CD4-positive, alpha-beta T cell treated with Interleukin-1 beta for 1 hour (primary cell): ENCODE results near the gene MYO1C.
"Not testable (repeated sequence)": the region's sequence is repeated elsewhere in the genome, so short reads cannot be mapped to it uniquely, and the experiment has no call there.

ENCODE experiments used
- DNase-seq, 2 donors: peaks; one replicate each; pipeline ENCODE4 v3.0.0-alpha.2; 2020 to 2022

The MYO1C gene

GRCh38 chr17:1492249-1493206 lies at the start of gene MYO1C:
MYO1C (minus strand) TSS chr17:1492686; CDS start chr17:1492487, 199 bp downstream.
- no peak for DNase-seq

GRCh38 chr17:1541367-1541904 lies 49.0 kb upstream of the MYO1C start:
- no peak for DNase-seq

GRCh38 chr17:1539811-1540210 lies 47.3 kb upstream of the MYO1C start:
- DNase-seq: no peak

- DNase-seq: no peak
Observed at GRCh38 chr17:1535737-1536136, 43.3 kb upstream of the MYO1C start.

- no peak for DNase-seq
Observed at GRCh38 chr17:1533661-1534325, 41.3 kb upstream of the MYO1C start.

GRCh38 chr17:1532836-1533602 lies 40.5 kb upstream of the MYO1C start:
- peak; percentile 51 to 56 for DNase-seq

GRCh38 chr17:1529863-1530262 lies 37.4 kb upstream of the MYO1C start:
- no peak for DNase-seq

GRCh38 chr17:1526876-1527275 lies 34.4 kb upstream of the MYO1C start:
- peak; percentile 35 to 59 for DNase-seq

- no peak for DNase-seq
Observed at GRCh38 chr17:1522626-1523025, 30.1 kb upstream of the MYO1C start.

GRCh38 chr17:1521086-1521640 lies 28.7 kb upstream of the MYO1C start:
- DNase-seq: no peak

GRCh38 chr17:1519678-1520077 lies 27.2 kb upstream of the MYO1C start:
- DNase-seq: no peak

- DNase-seq: no peak
Observed at GRCh38 chr17:1518410-1518809, 25.9 kb upstream of the MYO1C start.

- DNase-seq: peak; percentile 98 to 99
Observed at GRCh38 chr17:1516388-1517161, 24.1 kb upstream of the MYO1C start, which contains the start of gene INPP5K. INPP5K (minus strand) TSS chr17:1516612; CDS start chr17:1516499, 113 bp downstream.

GRCh38 chr17:1515640-1516387 lies 23.3 kb upstream of the MYO1C start:
- DNase-seq: peak; percentile 70 to 73

GRCh38 chr17:1512351-1512750 lies 19.9 kb upstream of the MYO1C start:
- DNase-seq: no peak

- no peak for DNase-seq
Observed at GRCh38 chr17:1511756-1512321, 19.4 kb upstream of the MYO1C start.

- DNase-seq: no peak
Observed at GRCh38 chr17:1511290-1511689, 18.8 kb upstream of the MYO1C start.

GRCh38 chr17:1509290-1509881 lies 16.9 kb upstream of the MYO1C start:
- no peak for DNase-seq

- DNase-seq: not testable (repeated sequence)
Observed at GRCh38 chr17:1508709-1509108, 16.2 kb upstream of the MYO1C start.

- no peak for DNase-seq
Observed at GRCh38 chr17:1506649-1507267, 14.3 kb upstream of the MYO1C start.
